AG04449 (cell line): ENCODE measurements around the gene FHOD1.

Source experiments
- CTCF ChIA-PET: fragments of 350-600 bp; formaldehyde crosslinking; extraction: SDS; loops from one replicate; lab custom pipeline; 2021; ENCODE audit warnings: antibody characterized with exemption; lab: Yijun Ruan, JAX
- POLR2A ChIA-PET: fragments of 400-600, 350-600 bp; formaldehyde crosslinking; extraction: SDS; loops from one replicate; lab custom pipeline; 2020; ENCODE audit warnings: antibody characterized with exemption, inconsistent platforms; lab: Yijun Ruan, JAX
- DNase-seq: peaks from one replicate; pipeline ENCODE4 v3.0.0-alpha.2; 2010; ENCODE audit warnings: low read depth, low spot score
- H3K4me3 ChIP-seq: 2 replicates; pipeline ENCODE4 v1.5.1; 2011; ENCODE audit warnings: low read depth, mild to moderate bottlenecking, control low read depth, low read length
- CTCF ChIP-seq: IDR thresholded peaks from one replicate; pipeline ENCODE4 v1.5.1; 2011; ENCODE audit warnings: mild to moderate bottlenecking, moderate library complexity, low read length, control low read depth, inconsistent platforms; ENCODE audit not compliant: insufficient read depth; ENCODE audit errors: missing control alignments

The FHOD1 gene

GRCh38 chr16:67228905-67229304, 18.4 kb downstream of the FHOD1 start:
- H3K4me3 ChIP-seq: no peak overlapping the region
- no peak for TF ChIP-seq CTCF
- DNase-seq: no peak
- POLR2A ChIA-PET: interaction anchor here (0.9 to 4.3 kb wide), 3 partner anchors 10 to 17 kb away, joined by 3 to 20 read pairs (median 3); no protein-coding TSS in a partner anchor
- CTCF ChIA-PET: no interaction called here

- H3K4me3 ChIP-seq: peak overlapping the region; percentile 98
- CTCF ChIA-PET: interaction anchor here (1.0 to 2.4 kb wide), 7 partner anchors 12 to 188 kb away, joined by 3 to 8 read pairs (median 4); partner anchors contain the start of genes FHOD1, SLC9A5 and ZDHHC1
- TF ChIP-seq CTCF: no peak
- POLR2A ChIA-PET: interaction anchor here (1.1 to 4.3 kb wide), 5 partner anchors 9 to 20 kb away, joined by 3 to 20 read pairs (median 7); partner anchors contain the start of genes FHOD1 and SLC9A5
- no peak for DNase-seq
These were observed 19.1 kb downstream of the FHOD1 start for GRCh38 chr16:67228034-67228785.

- DNase-seq: no peak
- H3K4me3 ChIP-seq: peak overlapping the region; percentile 98
- ChIA-PET POLR2A (interaction anchor here (1.1 to 4.3 kb wide), 7 partner anchors 9 to 23 kb away, joined by 3 to 20 read pairs (median 9); partner anchors contain the start of genes FHOD1 and SLC9A5), CTCF (interaction anchor here (1.0 to 2.4 kb wide), 11 partner anchors 11 to 235 kb away, joined by 3 to 8 read pairs (median 4); partner anchors contain the start of genes FHOD1, SLC9A5 and ZDHHC1)
- no peak for TF ChIP-seq CTCF
These were observed 19.7 kb downstream of the FHOD1 start for GRCh38 chr16:67227567-67227921.

- CTCF ChIA-PET: interaction anchor here (0.9 to 2.4 kb wide), 16 partner anchors 9 to 249 kb away, joined by 3 to 8 read pairs (median 3); partner anchors contain the start of genes FHOD1, SLC9A5 and ZDHHC1
- H3K4me3 ChIP-seq: peak within 1 kb of the TSS; percentile 98
- POLR2A ChIA-PET: interaction anchor here (0.6 to 4.3 kb wide), 13 partner anchors 8 to 109 kb away, joined by 3 to 20 read pairs (median 3); partner anchors contain the start of genes FHOD1 and SLC9A5
- TF ChIP-seq CTCF: peak; percentile 38
- peak; percentile 84 for DNase-seq
These were observed 20.3 kb downstream of the FHOD1 start, which contains the start of gene TMEM208 for GRCh38 chr16:67226804-67227566. Gene TMEM208, plus strand, starts transcription at chr16:67227130. Its CDS starts 89 bp downstream, at chr16:67227219.

GRCh38 chr16:67226295-67226803, 20.9 kb downstream of the FHOD1 start:
- ChIA-PET POLR2A (interaction anchor here (0.6 to 4.3 kb wide), 11 partner anchors 8 to 108 kb away, joined by 3 to 20 read pairs (median 6); partner anchors contain the start of genes FHOD1 and SLC9A5), CTCF (interaction anchor here (0.9 to 2.4 kb wide), 11 partner anchors 9 to 248 kb away, joined by 3 to 8 read pairs (median 3); partner anchors contain the start of genes FHOD1 and SLC9A5)
- peak overlapping the region; percentile 98 for H3K4me3 ChIP-seq
- DNase-seq: no peak
- TF ChIP-seq CTCF: no peak
